Liver (tissue), 3 donors: ENCODE data around the gene ECM2.

Source experiments
- ATF3 ChIP-seq: IDR thresholded peaks from 2 replicates; pipeline ENCODE4 v1.6.1; 2016; ENCODE audit warnings: antibody characterized with exemption
- CTCF ChIP-seq: fragments of 150-350 bp; IDR thresholded peaks from 2 replicates; pipeline ENCODE4 v1.5.1; 2017; ENCODE audit warnings: improper control_type of control experiment, low read depth, low read length; ENCODE audit not compliant: missing input control
- EGR1 ChIP-seq, 2 donors: IDR thresholded peaks; 2 replicates each; pipeline ENCODE4 v1.6.1; 2016 to 2018; ENCODE audit warnings: antibody characterized with exemption in 2 of 2, low read depth in 2 of 2
- GABPA ChIP-seq, 2 donors: IDR thresholded peaks in 1 of 2; conservative IDR thresholded peaks in 1 of 2; 2 replicates each; pipeline ENCODE4 v1.6.1; 2016; ENCODE audit warnings: antibody characterized with exemption in 2 of 2, mild to moderate bottlenecking in 1 of 2, moderate library complexity in 1 of 2
- HNF4G ChIP-seq: IDR thresholded peaks from 2 replicates; pipeline ENCODE4 v1.6.1; 2016; ENCODE audit warnings: antibody characterized with exemption
- JUND ChIP-seq, 2 donors: IDR thresholded peaks; 2 replicates each; pipeline ENCODE4 v1.6.1; 2016; ENCODE audit warnings: antibody characterized with exemption in 2 of 2
- RAD21 ChIP-seq, 2 donors: IDR thresholded peaks; 2 replicates each; pipeline ENCODE4 v1.6.1; 2016; ENCODE audit warnings: antibody characterized with exemption in 2 of 2, mild to moderate bottlenecking in 2 of 2
- REST ChIP-seq: IDR thresholded peaks from 2 replicates; pipeline ENCODE4 v1.6.1; 2016; ENCODE audit warnings: antibody characterized with exemption, mild to moderate bottlenecking
- SP1 ChIP-seq: IDR thresholded peaks from 2 replicates; pipeline ENCODE4 v1.6.1; 2018; ENCODE audit warnings: antibody characterized with exemption, mild to moderate bottlenecking
- TAF1 ChIP-seq: conservative IDR thresholded peaks from 2 replicates; pipeline ENCODE4 v1.6.1; 2016; ENCODE audit warnings: antibody characterized with exemption, mild to moderate bottlenecking
- ZBTB33 ChIP-seq: IDR thresholded peaks from 2 replicates; pipeline ENCODE4 v1.6.1; 2016; ENCODE audit warnings: antibody characterized with exemption
- donor health status: healthy.
- donor health status: healthy.

GRCh38 chr9:92474587-92474986 lies 61.2 kb downstream of the ECM2 start:
- TF ChIP-seq CTCF (no peak), RAD21 (IDR thresholded peaks at IDR 0.05) (no peak), TAF1 (no peak), REST (no peak), SP1 (no peak), ATF3 (no peak), JUND (IDR thresholded peaks at IDR 0.05) (no peak), EGR1 (IDR thresholded peaks at IDR 0.05; ENCODE audit: low read depth in 2 of 2) (no peak), GABPA (IDR thresholded peaks at IDR 0.05 in 1 of 2, conservative IDR thresholded peaks at IDR 0.05 in 1 of 2) (no peak), ZBTB33 (no peak), HNF4G (no peak)
